GM21825 (cell line): ENCODE data around the gene SLC47A1.
"Not testable (repeated sequence)": the region's sequence is repeated elsewhere in the genome, so short reads cannot be mapped to it uniquely, and the experiment has no call there.

ENCODE experiments used
- ATAC-seq: cut with Tn5 transposase; IDR thresholded peaks from one replicate; pipeline ENCODE4 v1.9.1; 2021; ENCODE audit warnings: mild to moderate bottlenecking, moderate library complexity; ENCODE audit not compliant: unreplicated experiment

The SLC47A1 gene

GRCh38 chr17:19520641-19521040 is 13.0 kb upstream of the SLC47A1 start:
- ATAC-seq = no peak

- no peak for ATAC-seq
Observed at GRCh38 chr17:19523690-19524089, 10.0 kb upstream of the SLC47A1 start.

DNA sequence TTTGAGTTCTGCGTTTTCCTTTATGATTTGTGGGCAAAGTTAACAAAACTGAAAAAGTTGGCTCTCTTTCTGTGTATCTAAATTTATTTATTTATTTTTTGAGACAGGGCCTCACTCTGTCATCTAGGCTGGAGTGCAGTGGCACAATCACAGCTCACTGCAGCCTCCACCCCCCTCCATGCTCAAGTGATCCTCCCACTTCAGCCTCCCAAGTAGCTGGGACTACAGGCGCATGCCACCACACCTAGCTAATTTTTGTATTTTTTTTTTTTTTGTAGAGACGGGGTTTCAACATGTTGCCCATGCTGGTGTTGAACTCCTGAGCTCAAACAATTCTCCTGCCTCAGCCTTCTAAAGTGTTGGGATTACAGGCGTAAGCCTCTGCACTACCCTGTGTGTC is 6.7 kb upstream of the SLC47A1 start:
- ATAC-seq = not testable (repeated sequence)

DNA sequence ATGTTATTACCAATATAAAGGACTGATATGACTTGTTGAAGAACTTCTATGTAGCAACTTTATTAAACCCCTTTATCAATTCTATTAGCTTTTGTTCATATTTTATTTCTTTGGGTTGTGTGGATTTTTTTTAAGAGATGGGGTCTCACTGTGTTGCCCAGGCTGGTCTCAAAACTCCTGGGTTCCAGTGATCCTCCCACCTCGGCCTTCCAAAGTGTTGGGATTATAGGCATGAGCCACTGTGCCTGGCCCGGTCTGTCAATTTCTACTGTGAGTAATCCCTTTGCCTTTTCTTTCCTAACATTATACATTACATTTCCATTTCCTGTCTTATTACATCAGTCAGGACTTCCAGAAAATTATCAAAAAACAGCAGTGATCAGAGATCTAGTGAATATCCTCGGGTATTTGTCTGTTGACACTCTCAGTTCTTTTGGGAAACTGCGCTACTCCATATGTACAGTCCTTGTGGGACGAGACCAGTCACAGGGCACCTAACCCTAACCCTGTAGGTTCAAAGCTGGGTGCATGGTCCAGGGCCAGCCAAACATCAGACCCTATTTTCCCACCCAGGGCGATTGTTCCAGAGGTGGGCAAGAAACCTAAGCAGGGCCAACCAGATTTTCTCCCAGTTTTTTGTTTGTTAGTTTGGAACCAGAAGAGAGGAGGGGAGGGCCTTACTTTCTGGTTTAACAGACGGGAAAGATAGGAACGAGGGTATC is 1.7 kb upstream of the SLC47A1 start:
- ATAC-seq = no peak

DNA sequence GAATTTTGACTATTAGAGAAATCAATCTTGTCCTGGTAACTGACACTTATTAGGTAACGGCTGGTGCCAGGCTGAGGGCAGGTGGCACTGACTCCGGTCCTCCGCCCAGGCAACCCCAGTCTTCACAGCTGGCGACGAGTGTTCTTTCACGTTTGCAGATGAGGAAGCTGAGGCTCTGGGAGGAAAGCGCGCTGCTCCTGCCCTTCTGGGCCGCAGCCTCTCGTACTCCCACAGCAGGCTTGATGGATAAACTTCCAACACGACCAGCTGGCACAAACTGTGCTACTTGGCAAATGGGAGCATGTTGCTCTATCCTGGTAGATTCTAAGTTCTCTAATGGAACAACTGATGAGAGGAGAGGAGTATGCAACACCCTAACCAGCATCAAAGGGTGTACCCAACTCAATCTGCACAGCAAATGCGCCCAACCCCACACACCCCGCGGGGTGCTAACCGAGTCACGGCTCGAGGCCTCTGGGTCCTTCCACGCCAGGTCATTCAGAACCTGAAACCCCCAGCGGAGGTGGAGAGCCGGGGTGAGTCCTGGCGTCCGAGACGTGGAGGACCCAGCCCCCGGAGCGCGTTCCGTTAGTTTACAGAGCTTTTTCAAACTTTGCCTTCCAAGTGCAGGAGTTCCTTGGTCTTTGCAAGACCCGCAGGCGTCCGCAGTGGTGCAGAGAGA is 477 bp upstream of the SLC47A1 start:
- no peak for ATAC-seq

- ATAC-seq = no peak
Observed at GRCh38 chr17:19534562-19535149, 1.0 kb downstream of the SLC47A1 start.

DNA sequence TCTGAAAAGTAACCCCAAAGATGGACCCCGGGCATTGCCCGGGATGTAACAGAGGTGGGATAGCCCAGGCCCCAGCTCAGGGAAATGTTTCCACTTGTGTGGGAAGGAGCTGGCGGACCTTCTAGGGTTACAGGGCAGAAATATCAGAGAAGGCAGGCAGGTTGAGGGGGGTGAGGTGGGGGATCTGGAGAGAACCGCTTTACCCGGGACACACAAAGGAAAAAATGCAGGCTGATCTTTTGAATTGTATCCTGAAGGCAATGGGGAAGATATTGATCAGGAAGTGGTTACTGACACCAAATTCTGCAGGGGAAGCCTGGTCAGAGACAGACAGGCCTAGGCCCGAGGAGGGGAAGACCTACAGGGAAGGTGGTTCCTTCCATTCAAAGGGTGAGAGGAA is 3.5 kb downstream of the SLC47A1 start:
- no peak for ATAC-seq

GRCh38 chr17:19538095-19539039 is 4.7 kb downstream of the SLC47A1 start:
- no peak for ATAC-seq

GRCh38 chr17:19539040-19539399 is 5.4 kb downstream of the SLC47A1 start:
- no peak for ATAC-seq

GRCh38 chr17:19539841-19540311 is 6.2 kb downstream of the SLC47A1 start:
- ATAC-seq = no peak

GRCh38 chr17:19540706-19541370 is 7.2 kb downstream of the SLC47A1 start:
- no peak for ATAC-seq

GRCh38 chr17:19541445-19541844 is 7.8 kb downstream of the SLC47A1 start:
- ATAC-seq = no peak

GRCh38 chr17:19542247-19542646 is 8.6 kb downstream of the SLC47A1 start:
- ATAC-seq = no peak

DNA sequence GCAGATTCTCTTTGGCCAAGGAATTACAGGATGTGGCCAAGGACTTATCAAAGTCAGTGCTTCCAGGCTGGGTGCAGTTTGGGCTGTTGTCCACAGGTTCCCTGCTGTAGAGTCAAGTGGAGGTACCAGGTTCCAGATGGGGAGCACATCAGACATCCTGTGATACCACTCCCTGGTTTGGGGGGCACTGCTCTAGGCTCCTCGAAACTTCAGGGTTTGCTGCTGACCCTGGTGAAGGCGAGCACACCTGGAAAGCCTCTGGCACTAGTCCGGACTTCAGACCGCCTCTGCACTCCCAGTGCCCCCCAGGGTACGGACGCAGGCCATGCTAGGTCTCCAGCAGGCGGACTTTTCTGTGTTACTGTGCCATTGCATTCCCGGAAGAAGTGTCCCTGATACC is 10.7 kb downstream of the SLC47A1 start:
- ATAC-seq = no peak

DNA sequence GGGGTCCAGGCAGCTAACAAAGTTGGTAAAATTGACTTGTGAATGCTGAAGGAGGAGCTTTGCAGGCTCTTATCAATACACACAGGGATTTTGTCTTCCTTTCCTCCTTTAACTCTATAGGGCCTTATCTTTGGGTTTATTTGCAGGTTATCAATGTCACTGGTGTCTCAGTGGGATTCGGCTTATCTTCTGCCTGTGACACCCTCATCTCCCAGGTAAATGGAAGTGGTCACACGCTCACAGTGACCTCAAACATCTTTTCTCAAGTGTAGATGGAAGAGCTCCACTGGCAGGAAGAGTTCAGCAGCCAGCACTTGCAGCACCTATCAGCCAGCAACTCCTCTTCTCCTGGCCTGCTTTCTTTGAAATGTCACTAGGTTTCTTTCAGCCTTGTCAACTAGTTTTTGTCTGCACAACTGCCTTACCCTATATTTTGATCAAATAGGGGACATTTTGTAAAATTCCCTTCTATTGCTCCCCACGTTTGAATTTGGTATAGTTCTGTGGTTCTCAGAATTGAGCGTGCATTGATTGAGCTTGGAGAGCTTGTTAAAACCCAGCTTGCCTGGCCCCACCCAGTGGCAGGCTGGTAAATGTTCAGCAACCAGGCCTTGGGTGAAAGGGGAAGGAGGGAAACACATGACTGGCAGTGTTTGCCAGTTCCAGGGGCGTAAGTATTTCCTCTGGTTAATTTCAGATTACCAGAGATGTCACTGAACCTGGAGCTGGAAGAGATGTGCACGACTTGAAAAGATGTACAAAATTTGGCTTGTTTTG is 12.8 kb downstream of the SLC47A1 start:
- no peak for ATAC-seq

DNA sequence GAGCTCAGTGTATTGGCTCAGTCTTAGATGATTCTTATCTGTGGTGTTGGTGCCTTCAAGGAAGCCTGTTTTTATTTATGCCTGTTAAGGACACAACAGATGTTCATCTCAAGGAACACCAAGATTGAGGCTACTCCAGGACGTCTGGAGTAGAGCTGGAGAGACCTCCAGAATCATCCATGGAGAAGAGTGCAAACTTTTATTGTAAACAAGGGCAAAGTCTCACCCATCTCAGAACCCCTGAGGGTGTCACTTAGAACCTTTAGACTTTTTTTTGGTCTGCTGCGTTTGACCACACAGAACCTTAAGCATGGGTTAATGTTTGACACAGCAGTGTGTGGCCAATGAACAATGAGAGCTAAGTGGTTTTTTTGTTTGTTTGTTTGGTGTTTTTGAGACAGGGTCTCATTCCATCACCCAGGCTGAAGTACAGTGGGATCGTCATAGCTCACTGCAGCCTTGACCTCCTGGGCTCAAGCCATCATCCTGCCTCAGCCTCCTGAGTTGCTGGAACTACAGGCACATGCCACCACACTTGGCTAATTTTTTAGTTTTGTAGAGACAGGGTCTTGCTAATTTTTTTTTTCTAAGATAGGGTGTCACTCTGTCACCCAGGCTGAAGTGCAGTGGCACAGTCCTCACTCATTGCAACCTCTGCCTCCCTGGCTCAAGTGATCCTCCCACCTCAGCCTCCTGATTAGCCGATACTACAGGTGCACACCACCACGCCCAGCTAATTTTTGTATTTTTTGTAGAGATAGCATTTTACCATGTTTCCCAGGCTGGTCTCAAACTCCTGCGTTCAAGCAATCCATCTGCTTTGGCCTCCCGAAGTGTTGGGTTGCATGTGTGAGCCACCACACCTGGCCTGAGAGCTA is 16.3 kb downstream of the SLC47A1 start:
- no peak for ATAC-seq

DNA sequence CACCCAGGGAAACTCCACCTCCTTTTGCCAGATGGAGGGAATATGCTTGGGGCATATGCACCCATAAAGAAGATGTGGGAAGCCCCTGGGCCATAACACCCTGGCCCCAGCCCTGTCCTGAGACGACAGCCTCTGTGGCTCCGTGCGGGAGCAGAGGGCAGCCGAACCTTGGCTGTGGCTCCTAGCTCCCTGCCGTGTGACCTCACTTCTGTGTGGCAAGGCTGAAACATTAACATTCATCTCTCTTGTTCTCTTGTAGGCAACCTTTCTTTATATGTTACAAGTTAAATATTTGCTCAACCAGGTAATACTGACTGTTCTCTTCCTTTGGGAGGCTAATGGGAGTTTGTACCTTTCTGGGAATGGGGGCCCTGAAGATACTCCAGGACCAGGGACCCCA is 17.5 kb downstream of the SLC47A1 start:
- no peak for ATAC-seq

GRCh38 chr17:19551591-19552148 is 18.0 kb downstream of the SLC47A1 start:
- ATAC-seq = no peak
